ENCODE results near the gene P4HA3. TPM values are rescaled to one million over a fixed set of nuclear protein-coding genes. Genes with fewer than 3 reads are reported as not detected.

P4HA3 gene
- polyA plus RNA-seq, 3 donors: 0.07 TPM; not detected in 2

DNA sequence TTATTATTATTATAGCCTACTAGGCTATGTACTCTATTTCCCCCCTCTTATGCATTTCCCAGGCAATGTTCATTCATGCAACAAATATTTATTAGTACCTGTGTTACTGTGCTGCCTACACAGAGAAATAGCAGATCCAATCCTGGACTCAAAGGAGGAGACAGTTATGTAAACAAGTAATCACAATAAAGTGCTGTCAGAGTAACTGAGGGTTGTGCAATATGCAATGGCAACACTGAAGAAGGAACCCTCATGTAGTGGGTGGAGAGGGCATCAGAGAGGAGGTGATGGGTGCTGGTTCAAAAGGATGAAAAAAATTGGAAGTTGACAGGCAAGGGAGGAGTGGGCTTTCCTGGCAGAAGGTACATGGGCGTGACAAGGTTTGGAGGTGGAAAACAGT, 886 bp upstream of the P4HA3 start:
- intact Hi-C loops (cut with micrococcal nuclease): no loop called here
- Histone ChIP-seq H4K20me1 (ENCODE audit: insufficient read depth, low read length) (no peaks in the 10 kb centered on the region), H3K27me3 (ENCODE audit: control insufficient read depth in 2 of 2, insufficient read depth in 2 of 2, low read length in 2 of 2) (peaks cover 6 to 10% of the 10 kb centered on the region in 2 donors), H3K79me2 (ENCODE audit: insufficient read depth, low read length) (no peaks in the 10 kb centered on the region), H2AFZ (ENCODE audit: insufficient read depth, low read depth, low read length, poor library complexity, severe bottlenecking) (no peak overlapping the region), H3K36me3 (replicated peaks in 1 of 2; ENCODE audit: control insufficient read depth in 1 of 2, insufficient read depth in 2 of 2, low read length in 2 of 2) (no peaks in the 10 kb centered on the region), H3K27ac (ENCODE audit: low read depth in 1 of 2, low read length in 2 of 2) (no peak overlapping the region), H3K9ac (ENCODE audit: insufficient read depth, low read length, poor library complexity, severe bottlenecking) (no peak overlapping the region), H3K4me3 (replicated peaks in 1 of 3; ENCODE audit: low read depth in 2 of 3, low read length in 3 of 3) (no peak overlapping the region), H3K4me1 (ENCODE audit: control insufficient read depth in 1 of 2, insufficient read depth in 2 of 2, low read length in 2 of 2) (peaks cover 13 to 20% of the 10 kb centered on the region in 2 donors), H3K9me3 (replicated peaks in 1 of 2; ENCODE audit: control insufficient read depth in 1 of 2, insufficient read depth in 1 of 2, low read length in 2 of 2) (peaks cover 4 to 9% of the 10 kb centered on the region in 2 donors), H3K4me2 (replicated peaks; ENCODE audit: extremely low read depth, low read length, poor library complexity, severe bottlenecking) (no peak overlapping the region)
- Mint-ChIP-seq H3K9me3 (peaks cover 7 to 21% (median 11%) of the 10 kb centered on the region in 7 donors), H3K27ac (peak overlapping the region in 2 of 7 donors; percentile 0 to 3), H3K4me3 (no peak overlapping the region), H3K36me3 (peaks cover 0 to 3% of the 10 kb centered on the region in 2 donors), H3K27me3 (ENCODE audit: low read depth in 3 of 3) (peaks cover 12 to 20% (median 14%) of the 10 kb centered on the region in 3 donors), H3K4me1 (peaks cover 17% of the 10 kb centered on the region)
- peak; percentile 21 to 51 (median 35) for DNase-seq
- 88% methylated on average over 1 of the region's 1 CpG for WGBS (ENCODE audit: insufficient coverage)
- TF ChIP-seq, protein P1, sequence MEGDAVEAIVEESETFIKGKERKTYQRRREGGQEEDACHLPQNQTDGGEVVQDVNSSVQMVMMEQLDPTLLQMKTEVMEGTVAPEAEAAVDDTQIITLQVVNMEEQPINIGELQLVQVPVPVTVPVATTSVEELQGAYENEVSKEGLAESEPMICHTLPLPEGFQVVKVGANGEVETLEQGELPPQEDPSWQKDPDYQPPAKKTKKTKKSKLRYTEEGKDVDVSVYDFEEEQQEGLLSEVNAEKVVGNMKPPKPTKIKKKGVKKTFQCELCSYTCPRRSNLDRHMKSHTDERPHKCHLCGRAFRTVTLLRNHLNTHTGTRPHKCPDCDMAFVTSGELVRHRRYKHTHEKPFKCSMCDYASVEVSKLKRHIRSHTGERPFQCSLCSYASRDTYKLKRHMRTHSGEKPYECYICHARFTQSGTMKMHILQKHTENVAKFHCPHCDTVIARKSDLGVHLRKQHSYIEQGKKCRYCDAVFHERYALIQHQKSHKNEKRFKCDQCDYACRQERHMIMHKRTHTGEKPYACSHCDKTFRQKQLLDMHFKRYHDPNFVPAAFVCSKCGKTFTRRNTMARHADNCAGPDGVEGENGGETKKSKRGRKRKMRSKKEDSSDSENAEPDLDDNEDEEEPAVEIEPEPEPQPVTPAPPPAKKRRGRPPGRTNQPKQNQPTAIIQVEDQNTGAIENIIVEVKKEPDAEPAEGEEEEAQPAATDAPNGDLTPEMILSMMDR (IDR thresholded peaks at IDR 0.05): no peak

DNA sequence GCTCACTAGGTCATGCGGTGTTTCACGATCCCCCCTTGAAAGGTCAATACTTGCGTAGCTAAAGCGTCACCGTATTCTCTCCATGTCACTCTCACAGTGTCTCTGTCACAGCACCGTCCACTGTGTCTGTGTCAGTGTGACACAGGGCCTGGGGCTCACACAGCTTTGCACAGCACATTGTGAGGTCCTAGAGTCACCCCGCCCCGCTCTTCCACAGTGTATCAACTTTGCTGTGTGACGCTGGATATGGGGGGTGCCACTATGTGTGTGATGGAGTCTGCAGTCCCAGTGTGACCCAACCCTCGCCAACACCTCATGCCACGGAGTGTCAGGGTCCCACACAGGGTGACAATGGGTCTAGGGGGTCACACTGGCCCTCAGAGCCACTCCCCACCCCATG, 583 bp downstream of the P4HA3 start:
- WGBS (ENCODE audit: insufficient coverage): 90% methylated on average over 10 of the region's 11 CpGs
- H3K4me3 ChIP-seq (replicated peaks in 1 of 3; ENCODE audit: low read depth in 2 of 3, low read length in 3 of 3): peak overlapping the region in 2 of 3 experiments; percentile 22 to 71
- peak overlapping the region; percentile 65 for H2AFZ ChIP-seq (ENCODE audit: insufficient read depth, low read depth, low read length, poor library complexity, severe bottlenecking)

More for the DNA sequence above, 583 bp downstream of the P4HA3 start:
- H3K9me3 ChIP-seq (replicated peaks in 1 of 2; ENCODE audit: control insufficient read depth in 1 of 2, insufficient read depth in 1 of 2, low read length in 2 of 2): peaks cover 0 to 3% of the 10 kb centered on the region in 2 donors
- peaks cover 21% of the 10 kb centered on the region for H3K4me1 Mint-ChIP-seq
- no peaks in the 10 kb centered on the region for H3K79me2 ChIP-seq (ENCODE audit: insufficient read depth, low read length)
- no peak overlapping the region for H3K27ac ChIP-seq (ENCODE audit: low read depth in 1 of 2, low read length in 2 of 2)
- H3K36me3 ChIP-seq (replicated peaks in 1 of 2; ENCODE audit: control insufficient read depth in 1 of 2, insufficient read depth in 2 of 2, low read length in 2 of 2): no peaks in the 10 kb centered on the region
- peaks cover 6 to 10% of the 10 kb centered on the region in 2 donors for H3K27me3 ChIP-seq (ENCODE audit: control insufficient read depth in 2 of 2, insufficient read depth in 2 of 2, low read length in 2 of 2)
- no peaks in the 10 kb centered on the region for H3K36me3 Mint-ChIP-seq
- peak overlapping the region; percentile 65 to 81 for H3K4me3 Mint-ChIP-seq
- H3K4me1 ChIP-seq (ENCODE audit: control insufficient read depth in 1 of 2, insufficient read depth in 2 of 2, low read length in 2 of 2): peaks cover 13 to 20% of the 10 kb centered on the region in 2 donors
- peaks cover 0 to 11% (median 2%) of the 10 kb centered on the region in 7 donors for H3K9me3 Mint-ChIP-seq
- H3K4me2 ChIP-seq (replicated peaks; ENCODE audit: extremely low read depth, low read length, poor library complexity, severe bottlenecking): peak overlapping the region; percentile 81
- intact Hi-C loops (cut with micrococcal nuclease): no loop called here
- H3K9ac ChIP-seq (ENCODE audit: insufficient read depth, low read length, poor library complexity, severe bottlenecking): peak overlapping the region; percentile 60
- peak overlapping the region in 2 of 7 donors; percentile 18 to 44 for H3K27ac Mint-ChIP-seq
- H4K20me1 ChIP-seq (ENCODE audit: insufficient read depth, low read length): no peaks in the 10 kb centered on the region
- TF ChIP-seq, protein P1 (IDR thresholded peaks at IDR 0.05): no peak
- H3K27me3 Mint-ChIP-seq (ENCODE audit: low read depth in 3 of 3): peaks cover 18 to 24% (median 19%) of the 10 kb centered on the region in 3 donors
- DNase-seq: no peak
